ENCODE measurements around the gene HIVEP1.
A peak's percentile ranks its signal among the peaks of the same experiment; 100 is the strongest.
"Not testable (repeated sequence)": the region's sequence is repeated elsewhere in the genome, so short reads cannot be mapped to it uniquely, and the experiment has no call there.

Gene HIVEP1

DNA sequence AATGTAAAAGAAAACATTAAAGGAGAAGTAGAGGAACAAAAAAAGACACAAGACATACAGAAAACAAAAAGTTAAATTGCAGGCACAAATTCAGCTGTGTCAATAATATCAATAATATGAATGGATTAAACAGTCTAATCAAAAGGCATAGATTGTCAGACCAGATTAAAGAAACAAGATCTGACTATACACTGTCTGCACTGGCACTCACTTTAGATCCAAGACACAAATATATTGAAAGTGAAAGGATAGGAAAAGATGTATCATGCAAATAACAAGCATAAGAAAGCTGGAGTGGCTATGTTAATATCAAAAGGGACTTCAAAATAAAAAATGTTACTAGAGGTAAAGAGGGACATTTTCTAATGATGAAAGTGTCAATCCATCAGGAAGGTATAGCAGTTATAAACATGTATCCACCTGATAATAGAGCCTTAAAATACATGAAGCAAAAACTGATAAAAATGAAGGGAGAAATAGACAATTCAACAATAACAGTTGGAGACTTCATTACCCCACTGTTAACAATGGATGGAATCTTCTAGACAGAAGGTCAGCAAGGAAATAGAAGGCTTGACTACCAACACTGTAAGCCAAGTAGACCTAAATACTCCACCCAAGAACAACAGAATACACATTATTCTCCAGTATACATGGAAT, 89.7 kb downstream of the HIVEP1 start:
- DNase-seq (ENCODE audit: low read depth) = no peak
- H3K4me3 ChIP-seq (ENCODE audit: low read depth, low read length) = no peak overlapping the region
- TF ChIP-seq, protein P1, sequence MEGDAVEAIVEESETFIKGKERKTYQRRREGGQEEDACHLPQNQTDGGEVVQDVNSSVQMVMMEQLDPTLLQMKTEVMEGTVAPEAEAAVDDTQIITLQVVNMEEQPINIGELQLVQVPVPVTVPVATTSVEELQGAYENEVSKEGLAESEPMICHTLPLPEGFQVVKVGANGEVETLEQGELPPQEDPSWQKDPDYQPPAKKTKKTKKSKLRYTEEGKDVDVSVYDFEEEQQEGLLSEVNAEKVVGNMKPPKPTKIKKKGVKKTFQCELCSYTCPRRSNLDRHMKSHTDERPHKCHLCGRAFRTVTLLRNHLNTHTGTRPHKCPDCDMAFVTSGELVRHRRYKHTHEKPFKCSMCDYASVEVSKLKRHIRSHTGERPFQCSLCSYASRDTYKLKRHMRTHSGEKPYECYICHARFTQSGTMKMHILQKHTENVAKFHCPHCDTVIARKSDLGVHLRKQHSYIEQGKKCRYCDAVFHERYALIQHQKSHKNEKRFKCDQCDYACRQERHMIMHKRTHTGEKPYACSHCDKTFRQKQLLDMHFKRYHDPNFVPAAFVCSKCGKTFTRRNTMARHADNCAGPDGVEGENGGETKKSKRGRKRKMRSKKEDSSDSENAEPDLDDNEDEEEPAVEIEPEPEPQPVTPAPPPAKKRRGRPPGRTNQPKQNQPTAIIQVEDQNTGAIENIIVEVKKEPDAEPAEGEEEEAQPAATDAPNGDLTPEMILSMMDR (conservative IDR thresholded peaks at IDR 0.05; ENCODE audit: low read depth, low read length) = no peak

DNA sequence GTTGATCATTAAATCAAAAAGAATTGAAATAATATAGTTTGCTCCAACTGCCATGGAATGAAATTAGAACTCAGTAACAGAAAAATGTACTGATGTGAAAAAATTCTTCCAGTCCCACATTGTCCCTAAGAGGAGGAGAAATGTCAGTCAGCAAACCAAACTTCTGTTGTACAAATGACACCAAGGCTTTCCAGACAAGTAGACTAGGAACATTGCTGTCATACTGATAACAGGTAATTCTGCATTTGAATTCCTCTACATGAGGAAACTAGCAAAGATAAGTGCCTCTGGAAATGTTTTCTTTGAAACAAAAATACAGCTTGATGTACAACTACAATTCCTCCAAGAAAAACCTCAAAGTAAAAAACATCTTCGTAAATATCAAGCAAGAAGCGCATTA, 90.2 kb downstream of the HIVEP1 start:
- TF ChIP-seq, protein P1 (conservative IDR thresholded peaks at IDR 0.05; ENCODE audit: low read depth, low read length) = no peak
- no peak overlapping the region for H3K4me3 ChIP-seq (ENCODE audit: low read depth, low read length)
- DNase-seq (ENCODE audit: low read depth) = no peak

GRCh38 chr6:12103158-12103557, 91.0 kb downstream of the HIVEP1 start:
- TF ChIP-seq, protein P1 (conservative IDR thresholded peaks at IDR 0.05; ENCODE audit: low read depth, low read length) = no peak
- DNase-seq (ENCODE audit: low read depth) = no peak
- no peak overlapping the region for H3K4me3 ChIP-seq (ENCODE audit: low read depth, low read length)

- TF ChIP-seq, protein P1 (conservative IDR thresholded peaks at IDR 0.05; ENCODE audit: low read depth, low read length) = no peak
- no peak overlapping the region for H3K4me3 ChIP-seq (ENCODE audit: low read depth, low read length)
- no peak for DNase-seq (ENCODE audit: low read depth)
These were observed 93.2 kb downstream of the HIVEP1 start for GRCh38 chr6:12105271-12105670.

DNA sequence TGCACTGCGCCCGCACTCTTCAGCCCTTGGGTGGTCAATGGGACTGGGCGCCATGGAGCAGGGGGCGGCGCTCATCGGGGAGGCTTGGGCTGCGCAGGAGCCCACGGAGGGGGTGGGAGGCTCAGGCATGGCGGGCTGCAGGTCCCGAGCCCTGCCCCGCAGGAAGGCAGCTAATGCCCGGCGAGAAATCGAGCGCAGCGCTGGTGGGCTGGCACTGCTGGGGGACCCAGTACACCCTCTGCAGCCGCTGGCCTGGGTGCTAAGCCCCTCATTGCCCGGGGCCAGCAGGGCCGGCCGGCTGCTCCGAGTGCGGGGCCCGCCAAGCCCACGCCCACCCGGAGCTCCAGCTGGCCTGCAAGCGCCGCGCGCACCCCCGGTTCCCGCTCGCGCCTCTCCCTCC, 96.3 kb downstream of the HIVEP1 start:
- not testable (repeated sequence) for H3K4me3 ChIP-seq (ENCODE audit: low read depth, low read length); DNase-seq (ENCODE audit: low read depth)

GRCh38 chr6:12110523-12111362, 98.6 kb downstream of the HIVEP1 start:
- TF ChIP-seq, protein P1 (conservative IDR thresholded peaks at IDR 0.05; ENCODE audit: low read depth, low read length) = no peak
- no peak for DNase-seq (ENCODE audit: low read depth)
- no peak overlapping the region for H3K4me3 ChIP-seq (ENCODE audit: low read depth, low read length)

GRCh38 chr6:12111363-12111670, 99.2 kb downstream of the HIVEP1 start:
- DNase-seq (ENCODE audit: low read depth) = peak; percentile 54
- TF ChIP-seq, protein P1 (conservative IDR thresholded peaks at IDR 0.05; ENCODE audit: low read depth, low read length) = no peak
- no peak overlapping the region for H3K4me3 ChIP-seq (ENCODE audit: low read depth, low read length)

Data from choroid plexus epithelial cell (primary cell).